GM18526 (cell line): ENCODE data around the gene TPCN1.

Source experiments
- POLR2A ChIP-seq: IDR thresholded peaks from 3 replicates; pipeline ENCODE4 v1.6.1; 2011; ENCODE audit not compliant: insufficient read length; ENCODE audit errors: extremely low read depth

The TPCN1 gene

GRCh38 chr12:113221181-113221996 lies at the start of gene TPCN1:
TPCN1 (plus strand) TSS chr12:113221464; CDS start chr12:113226853, 5,389 bp downstream.
- peak; percentile 99 for TF ChIP-seq POLR2A

- TF ChIP-seq POLR2A, result no peak
Measured at GRCh38 chr12:113171543-113171942, 49.7 kb upstream of the TPCN1 start.

- TF ChIP-seq POLR2A, result no peak
Measured at GRCh38 chr12:113172185-113172584, 49.1 kb upstream of the TPCN1 start.

GRCh38 chr12:113173081-113173698 lies 48.1 kb upstream of the TPCN1 start:
- no peak for TF ChIP-seq POLR2A

GRCh38 chr12:113174461-113175384 lies 46.5 kb upstream of the TPCN1 start:
- no peak for TF ChIP-seq POLR2A

- no peak for TF ChIP-seq POLR2A
Measured at GRCh38 chr12:113179023-113179422, 42.2 kb upstream of the TPCN1 start.

GRCh38 chr12:113180333-113180732 lies 40.9 kb upstream of the TPCN1 start:
- TF ChIP-seq POLR2A, result no peak

- TF ChIP-seq POLR2A, result no peak
Measured at GRCh38 chr12:113181975-113182374, 39.3 kb upstream of the TPCN1 start.

- no peak for TF ChIP-seq POLR2A
Measured at GRCh38 chr12:113183030-113183589, 38.2 kb upstream of the TPCN1 start.

- TF ChIP-seq POLR2A, result no peak
Measured at GRCh38 chr12:113184098-113184899, 37.0 kb upstream of the TPCN1 start.

- peak; percentile 52 for TF ChIP-seq POLR2A
Measured at GRCh38 chr12:113184900-113185179, 36.4 kb upstream of the TPCN1 start.

- TF ChIP-seq POLR2A, result peak; percentile 79
Measured at GRCh38 chr12:113185180-113186032, 35.9 kb upstream of the TPCN1 start, which contains the start of the genes DDX54 and RITA1. DDX54 (minus strand) TSS chr12:113185478; CDS start chr12:113185451, 27 bp downstream. RITA1 (plus strand) TSS chr12:113185721; CDS start chr12:113186747, 1,026 bp downstream.

GRCh38 chr12:113186033-113186365 lies 35.3 kb upstream of the TPCN1 start:
- no peak for TF ChIP-seq POLR2A
